Hypothalamus (tissue), 51 donors: ENCODE results near the gene SPTBN4.
"Not testable (repeated sequence)": the region's sequence is repeated elsewhere in the genome, so short reads cannot be mapped to it uniquely, and the experiment has no call there.

Experiments used
- DNase-seq, 51 donors: peaks; one replicate each; lab custom pipeline; 2025; lab: John Stamatoyannopoulos, UW

The SPTBN4 gene

DNA sequence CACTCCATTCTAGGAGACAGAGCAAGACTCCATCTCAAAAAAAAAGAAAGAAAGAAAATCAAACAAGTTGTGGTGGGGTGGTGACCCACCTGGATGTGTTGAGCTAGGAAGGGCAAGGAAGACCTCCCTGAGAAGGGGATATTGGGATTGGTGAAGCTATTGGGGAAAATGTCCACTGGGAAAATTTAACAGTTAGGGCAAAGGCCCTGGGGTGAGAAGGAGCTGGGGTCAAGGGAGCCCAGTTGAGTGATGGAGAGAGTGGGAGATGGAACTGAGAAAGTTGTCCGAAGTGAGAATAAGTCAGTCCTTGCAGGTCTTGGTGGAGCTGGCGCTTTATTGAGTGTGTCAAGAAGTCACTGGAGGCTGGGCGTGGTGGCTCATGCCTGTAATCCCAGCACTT, 28.5 kb upstream of the SPTBN4 start:
- DNase-seq = no peak

- no peak for DNase-seq
Observed at GRCh38 chr19:40441719-40442253, 25.0 kb upstream of the SPTBN4 start.

- no peak for DNase-seq
Observed at GRCh38 chr19:40442328-40443130, 24.3 kb upstream of the SPTBN4 start.

DNA sequence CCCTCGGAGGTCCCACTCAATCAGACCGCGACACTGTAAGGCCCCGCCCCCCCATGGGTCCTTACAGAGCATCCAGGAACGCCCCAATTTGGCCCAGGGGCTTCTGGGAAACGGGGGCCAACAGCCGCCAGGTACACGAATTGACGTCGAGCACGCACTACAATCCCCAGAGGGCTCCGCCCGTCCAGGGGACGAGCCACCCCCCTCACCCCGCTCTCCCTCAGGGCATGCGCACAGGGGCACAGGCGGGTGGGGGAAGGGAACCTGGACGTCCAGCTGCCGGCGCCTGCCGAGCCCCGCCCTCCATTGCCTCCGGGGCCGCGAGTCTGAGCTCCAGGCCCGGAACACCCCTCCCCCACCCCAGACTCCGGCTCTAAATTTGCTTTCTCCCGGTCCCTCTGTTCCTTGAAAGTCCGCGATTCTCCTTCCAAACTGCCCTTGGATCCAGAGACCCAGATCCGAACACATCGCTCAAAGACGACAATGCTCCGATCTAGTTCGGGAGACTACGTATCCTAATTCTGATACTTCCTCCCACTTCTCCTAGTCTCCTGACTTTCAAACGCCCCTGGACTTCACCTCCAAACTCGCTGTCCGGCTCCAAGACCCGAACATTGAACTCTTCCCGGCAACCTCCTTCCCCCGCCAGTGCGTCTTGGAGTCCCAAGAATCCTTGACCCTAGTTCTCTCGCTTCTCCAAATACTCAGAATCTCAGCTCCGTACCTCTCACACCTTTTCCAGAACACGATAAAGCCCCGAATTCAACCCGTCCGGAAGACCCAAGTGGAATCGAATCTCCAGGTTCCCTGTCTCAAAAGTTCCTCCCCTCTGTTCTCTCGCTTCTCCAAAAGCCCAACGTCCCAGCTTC, 23.4 kb upstream of the SPTBN4 start:
- DNase-seq = peak; percentile 90 to 99 (median 97)

DNA sequence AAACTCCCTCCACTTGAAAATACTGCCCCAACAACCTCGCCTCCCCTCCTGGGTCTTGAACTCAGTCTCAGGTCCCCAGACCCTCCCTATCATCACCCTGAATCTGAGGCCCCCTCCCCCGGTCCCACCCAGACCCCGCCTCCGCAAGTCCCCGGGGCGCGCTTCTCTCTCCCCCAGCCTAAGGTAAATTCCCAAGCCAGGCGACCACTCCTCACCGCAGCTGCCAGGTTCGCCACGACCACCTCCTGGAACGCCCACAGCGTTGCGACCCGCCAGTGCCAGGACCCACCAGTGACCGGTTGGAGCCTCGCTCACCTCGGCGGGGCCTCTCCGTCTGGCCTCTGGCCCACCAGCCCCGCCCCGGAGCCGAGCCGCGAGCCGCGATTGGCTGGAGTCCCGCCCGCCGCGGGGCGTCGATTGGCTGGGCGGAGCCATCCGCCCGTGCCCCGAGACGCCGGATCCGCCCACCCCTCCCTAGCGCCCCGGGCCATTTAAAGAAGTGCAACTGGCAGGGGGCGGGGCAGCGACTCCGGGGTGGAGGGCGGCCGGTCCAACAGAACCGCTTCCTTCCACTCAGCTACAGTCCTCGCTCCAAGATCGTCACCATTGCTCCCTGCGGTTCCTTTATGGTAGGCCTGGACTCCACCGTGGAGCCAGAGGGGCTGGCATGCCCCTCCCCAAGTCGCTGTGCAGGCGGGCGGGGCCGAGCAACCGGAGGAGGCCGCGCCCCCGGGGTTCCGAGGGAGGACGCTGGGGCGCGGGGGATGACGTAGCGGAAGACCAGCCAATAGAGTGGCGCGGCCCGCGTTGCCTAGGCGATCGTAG, 22.6 kb upstream of the SPTBN4 start, which contains the start of gene SERTAD3:
SERTAD3 (minus strand) TSS at position 336 of the 825 bp plus-strand sequence. CDS start 2,255 bp downstream, outside the sequence.
- peak; percentile 75 to 99 (median 97) for DNase-seq

GRCh38 chr19:40444825-40445312, 21.9 kb upstream of the SPTBN4 start:
- no peak for DNase-seq

DNA sequence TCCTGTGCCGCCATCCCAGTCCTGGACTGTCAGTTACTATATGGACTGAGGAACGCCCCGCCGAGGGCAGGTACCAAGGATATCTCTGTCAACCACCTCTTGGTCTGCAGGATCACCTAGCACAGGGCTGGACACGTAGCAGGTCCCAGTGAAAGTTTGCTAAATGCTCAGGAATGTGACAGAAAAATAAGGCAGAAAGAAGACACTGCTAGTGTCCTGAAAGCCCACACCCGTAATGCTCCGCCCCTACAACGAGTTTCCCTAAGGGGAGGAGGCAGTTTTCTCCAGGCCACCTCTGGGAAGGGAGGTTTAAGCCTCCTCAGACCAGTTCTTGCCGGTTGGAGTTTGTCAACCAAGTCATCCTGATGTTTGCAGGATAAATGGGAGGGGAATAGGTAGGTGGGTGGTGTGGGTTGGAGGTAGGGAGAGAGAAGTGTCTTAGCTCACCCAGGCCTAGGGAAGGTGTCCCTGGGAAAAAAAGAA, 21.0 kb upstream of the SPTBN4 start:
- peak in 1 of 51 donors; percentile 1 for DNase-seq

DNA sequence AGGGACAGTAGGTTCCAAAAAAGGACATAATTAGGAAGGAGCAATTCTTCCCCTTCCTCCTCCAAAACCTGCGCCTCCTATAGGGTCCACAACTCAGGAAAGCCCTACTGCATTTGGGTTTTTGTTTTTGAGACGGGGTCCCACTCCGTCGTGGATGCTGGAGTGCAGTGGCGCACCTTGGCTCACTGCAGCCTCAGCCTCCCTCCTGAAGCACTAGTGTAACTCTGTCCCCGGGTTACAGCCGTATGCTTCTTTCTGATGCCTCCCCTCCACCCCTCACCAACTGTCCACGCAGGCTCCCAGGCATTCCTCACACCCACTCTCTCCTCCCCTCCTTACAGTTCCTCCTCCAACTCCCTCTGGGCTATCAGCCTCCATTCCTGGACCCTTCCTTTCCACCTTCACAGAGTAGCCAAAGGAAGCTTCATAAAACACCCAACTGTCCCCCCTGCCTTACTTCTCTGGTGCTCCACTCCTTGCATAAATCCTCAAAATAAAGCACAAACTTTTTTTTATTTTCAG, 20.5 kb upstream of the SPTBN4 start:
- no peak for DNase-seq

GRCh38 chr19:40449506-40449905, 17.3 kb upstream of the SPTBN4 start:
- no peak for DNase-seq

DNA sequence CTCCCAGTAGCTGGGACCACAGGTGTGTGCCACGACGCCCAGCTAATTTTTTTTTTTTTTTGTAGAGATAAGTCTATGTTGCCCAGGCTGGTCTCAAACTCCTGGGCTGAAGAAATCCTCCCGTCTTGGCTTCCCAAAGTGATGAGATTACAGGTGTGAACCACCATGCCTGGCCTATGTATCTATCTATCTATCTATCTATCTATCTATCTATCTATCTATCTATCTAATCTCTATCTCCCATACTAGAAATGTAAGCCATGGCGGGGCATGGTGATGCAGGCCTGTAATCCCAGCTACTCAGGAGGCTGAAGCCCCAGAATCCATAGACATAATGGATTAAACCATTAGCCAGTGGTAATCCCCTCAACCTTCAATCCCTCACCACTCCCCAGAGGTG, 16.1 kb upstream of the SPTBN4 start:
- DNase-seq = no peak

DNA sequence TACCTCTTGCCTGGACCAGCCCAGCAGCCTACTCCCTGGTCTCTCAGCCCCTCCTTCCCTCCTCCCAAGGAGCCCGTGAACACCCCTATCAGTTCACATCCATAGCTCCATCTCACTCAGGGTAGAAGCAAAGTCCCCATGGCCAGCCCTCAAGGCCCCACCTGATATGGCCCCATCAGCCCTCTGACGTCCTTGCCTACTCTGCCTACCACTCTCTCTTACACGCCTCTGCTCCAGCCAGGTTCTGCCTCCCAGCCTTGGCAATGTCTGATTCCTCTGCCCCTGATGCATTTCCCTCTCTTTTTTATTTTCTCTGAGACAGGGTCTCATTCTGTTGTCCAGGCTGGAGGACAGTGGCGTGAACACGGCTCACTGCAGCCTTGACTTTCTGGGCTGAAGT, 14.8 kb upstream of the SPTBN4 start:
- DNase-seq = no peak

DNA sequence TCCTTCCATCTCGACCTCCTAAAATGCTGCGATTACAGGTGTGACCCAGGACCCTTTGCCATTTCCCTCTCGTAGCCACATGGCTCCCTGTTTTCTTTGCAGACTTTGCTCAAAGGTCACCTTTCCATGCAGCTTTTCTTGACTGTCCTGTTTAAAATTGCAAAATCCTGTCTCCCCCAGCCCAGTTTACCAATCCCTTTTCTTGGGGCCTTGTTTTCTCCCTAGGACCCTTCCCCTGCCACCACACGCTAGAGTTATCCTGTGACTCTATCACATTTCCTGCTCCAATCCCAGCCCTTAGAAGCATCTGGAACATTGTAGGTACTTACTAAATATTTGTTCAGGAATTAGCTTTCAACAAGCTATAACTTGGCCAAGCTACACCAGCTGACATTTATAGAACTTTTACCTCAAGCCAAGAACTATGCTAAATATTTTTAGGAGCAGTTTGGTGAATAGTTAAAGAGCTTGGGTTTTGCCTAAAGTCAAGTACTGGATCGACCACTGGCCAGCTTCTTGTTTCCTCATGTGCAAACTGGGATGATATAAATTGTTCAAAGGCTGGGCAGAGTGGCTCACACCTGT, 13.6 kb upstream of the SPTBN4 start:
- no peak for DNase-seq

DNA sequence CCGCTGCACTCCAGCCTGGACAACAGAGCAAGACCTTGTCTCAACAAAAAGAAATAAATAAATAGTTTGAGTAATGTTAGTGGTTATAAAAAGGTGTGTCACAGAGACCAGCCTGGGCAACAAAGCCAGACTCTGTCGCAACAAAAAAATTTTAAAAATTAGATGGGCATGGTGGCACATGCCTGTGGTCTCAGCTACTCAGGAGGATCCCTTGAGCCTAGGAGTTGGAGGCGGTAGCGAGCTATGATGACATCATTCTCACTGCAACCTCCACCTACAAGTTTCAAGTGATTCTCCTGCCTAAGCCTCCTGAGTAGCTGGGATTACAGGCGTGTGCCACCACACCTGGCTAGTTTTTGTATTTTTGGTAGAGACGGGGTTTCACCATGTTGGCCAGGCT, 12.9 kb upstream of the SPTBN4 start:
- DNase-seq = not testable (repeated sequence)

DNA sequence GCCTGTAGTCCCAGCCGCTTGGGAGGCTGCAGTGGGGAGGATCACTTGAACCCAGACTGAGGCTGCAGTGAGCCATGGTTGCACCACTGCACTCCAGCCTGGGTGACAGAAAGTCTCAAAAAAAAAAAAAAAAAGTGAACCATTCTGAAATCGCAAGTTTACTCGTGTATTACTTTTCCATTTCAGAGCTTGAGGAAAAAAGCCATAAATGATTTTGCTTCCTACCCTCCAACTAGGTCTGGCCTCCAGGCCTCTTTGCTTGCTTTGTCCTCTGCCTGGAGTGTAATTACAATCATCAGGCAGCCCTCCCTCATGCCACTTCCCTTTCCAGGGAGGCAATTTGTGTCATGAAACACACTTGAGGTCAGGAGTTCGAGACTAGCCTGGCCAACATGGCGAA, 9.8 kb upstream of the SPTBN4 start:
- no peak for DNase-seq

DNA sequence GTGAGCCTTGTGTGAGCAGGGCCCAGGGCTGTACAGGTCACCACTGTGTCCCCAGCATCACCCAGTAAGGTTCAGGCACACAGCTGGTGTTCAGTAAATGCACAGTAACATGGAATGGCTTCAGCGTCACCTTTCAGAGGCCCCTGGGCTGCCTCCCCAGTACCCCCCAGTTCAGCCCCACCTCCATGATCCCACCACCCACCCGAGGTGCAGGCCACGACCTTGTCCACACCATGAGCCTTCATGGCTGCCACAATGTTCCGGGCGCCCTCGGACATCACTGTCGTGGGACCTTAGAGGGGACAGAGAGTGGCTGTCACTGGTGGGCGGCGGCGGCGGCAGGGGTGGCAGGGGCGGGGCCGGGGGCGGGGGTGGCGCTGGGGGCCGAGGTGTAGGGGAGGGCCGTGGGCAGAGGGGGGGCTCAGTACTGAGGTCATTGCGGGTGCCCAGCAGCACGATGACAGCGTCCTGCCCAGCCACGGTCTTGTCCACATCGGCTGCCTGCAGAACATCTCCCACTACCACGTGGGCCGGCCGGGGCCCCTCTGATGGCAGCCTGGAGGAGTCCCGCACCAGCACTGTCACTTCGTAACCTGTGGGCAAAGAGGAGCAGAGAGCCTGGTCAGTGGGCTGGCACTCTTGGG, 8.7 kb upstream of the SPTBN4 start:
- DNase-seq = no peak

DNA sequence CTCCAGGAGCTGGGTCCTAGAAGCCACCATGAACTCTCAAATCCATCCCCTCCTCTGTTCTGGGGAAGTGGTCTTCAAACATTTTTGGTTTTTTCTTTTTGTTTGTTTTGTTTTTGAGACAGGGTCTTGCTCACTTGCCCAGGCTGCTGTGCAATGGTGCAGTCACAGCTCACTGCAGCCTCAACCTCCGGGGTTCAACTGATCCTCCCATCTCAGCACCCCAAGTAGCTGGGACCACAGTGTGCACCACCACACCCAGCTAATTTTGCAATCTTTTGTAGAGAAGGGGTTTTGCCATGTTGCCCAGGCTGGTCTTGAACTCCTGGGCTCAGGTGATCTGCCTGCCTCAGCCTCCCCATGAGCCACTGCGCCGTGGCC, 8.2 kb upstream of the SPTBN4 start:
- DNase-seq = no peak

GRCh38 chr19:40460185-40460584, 6.6 kb upstream of the SPTBN4 start:
- no peak for DNase-seq

DNA sequence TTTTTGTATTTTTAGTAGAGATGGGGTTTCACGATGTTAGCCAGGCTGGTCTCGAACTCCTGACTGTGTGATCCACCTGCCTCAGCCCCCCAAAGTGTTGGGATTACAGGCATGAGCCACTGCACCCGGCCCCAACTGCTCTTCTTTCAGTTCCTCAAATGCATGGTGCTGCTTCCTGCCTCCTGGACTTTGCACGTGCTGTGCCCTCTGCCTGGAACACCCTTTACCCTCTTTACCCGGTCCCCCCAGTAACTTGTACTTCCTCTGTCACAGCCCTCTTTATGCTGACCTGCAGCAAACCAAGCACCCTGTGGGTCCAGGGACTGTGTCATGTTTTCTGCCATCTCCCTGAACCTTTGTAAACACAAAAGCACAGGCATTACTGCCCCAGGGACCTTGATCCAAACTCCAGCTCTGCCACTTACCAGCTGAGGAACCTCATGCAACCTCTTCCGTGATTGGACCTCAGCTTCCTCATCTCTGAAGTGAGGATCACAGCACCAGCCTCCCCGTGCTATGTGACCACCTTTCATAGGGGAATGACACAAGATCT, 5.1 kb upstream of the SPTBN4 start:
- peak in 2 of 51 donors; percentile 4 to 16 for DNase-seq

GRCh38 chr19:40463587-40464037, 3.2 kb upstream of the SPTBN4 start:
- DNase-seq = not testable (repeated sequence)
